Subcutaneous adipose tissue (tissue), 4 donors: ENCODE measurements around the gene C6orf47. TPM values are rescaled to one million over a fixed set of nuclear protein-coding genes. Genes with fewer than 3 reads are reported as not detected.

Experiments used
- total RNA-seq, 4 donors: library from RNA; depleted of rRNA; stranded (reverse); fragments of >200 nt; gene quantifications; one replicate each; pipeline ENCODE4 v1.1.0, GENCODE V29; 2016
- TF ChIP-seq, protein P1 (sequence below): fragments of 450-650 bp; IDR thresholded peaks from one replicate; pipeline ENCODE4 v1.5.1; 2016; ENCODE audit warnings: low read depth, mild to moderate bottlenecking, control low read depth, antibody characterized with exemption, moderate library complexity

Gene C6orf47
- total RNA-seq, 4 donors from 2014 or later, result 12.9 to 19.2 (median 15.7) TPM

DNA sequence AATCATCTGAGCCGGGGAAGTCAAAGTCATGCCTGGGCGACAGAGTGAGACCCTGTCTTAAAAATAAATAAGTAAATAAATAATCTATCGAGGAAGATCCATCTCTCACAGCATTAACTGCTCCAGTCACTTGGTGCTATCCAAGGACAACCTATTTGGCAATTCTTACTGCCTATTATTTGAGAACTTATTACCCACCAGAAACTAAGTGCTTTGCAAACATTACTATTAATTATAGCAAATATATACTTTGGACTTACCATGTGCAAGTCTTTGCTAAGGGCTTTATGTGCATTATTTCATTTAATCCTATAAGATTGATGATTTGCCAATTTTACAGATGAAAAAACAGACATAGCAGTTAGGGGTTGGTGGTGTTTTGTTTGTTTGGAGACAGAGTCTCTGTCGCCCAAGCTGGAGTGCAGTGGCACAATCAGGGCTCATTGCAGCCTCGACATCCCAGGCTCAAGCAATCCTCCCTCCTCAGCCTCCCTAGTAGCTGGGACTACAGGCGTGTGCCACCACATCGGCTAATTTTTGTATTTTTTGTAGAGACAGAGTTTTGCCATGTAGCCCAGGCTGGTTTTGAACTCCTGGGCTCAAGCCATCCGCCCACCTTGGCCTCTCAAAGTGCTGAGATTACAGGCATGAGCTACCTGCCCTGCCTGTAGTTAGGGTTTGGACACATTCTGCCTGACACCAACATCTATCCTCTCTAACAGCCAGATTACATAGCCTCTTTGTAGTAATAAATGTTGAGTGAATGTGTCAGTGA, 5.8 kb downstream of the C6orf47 start:
- TF ChIP-seq, protein P1, sequence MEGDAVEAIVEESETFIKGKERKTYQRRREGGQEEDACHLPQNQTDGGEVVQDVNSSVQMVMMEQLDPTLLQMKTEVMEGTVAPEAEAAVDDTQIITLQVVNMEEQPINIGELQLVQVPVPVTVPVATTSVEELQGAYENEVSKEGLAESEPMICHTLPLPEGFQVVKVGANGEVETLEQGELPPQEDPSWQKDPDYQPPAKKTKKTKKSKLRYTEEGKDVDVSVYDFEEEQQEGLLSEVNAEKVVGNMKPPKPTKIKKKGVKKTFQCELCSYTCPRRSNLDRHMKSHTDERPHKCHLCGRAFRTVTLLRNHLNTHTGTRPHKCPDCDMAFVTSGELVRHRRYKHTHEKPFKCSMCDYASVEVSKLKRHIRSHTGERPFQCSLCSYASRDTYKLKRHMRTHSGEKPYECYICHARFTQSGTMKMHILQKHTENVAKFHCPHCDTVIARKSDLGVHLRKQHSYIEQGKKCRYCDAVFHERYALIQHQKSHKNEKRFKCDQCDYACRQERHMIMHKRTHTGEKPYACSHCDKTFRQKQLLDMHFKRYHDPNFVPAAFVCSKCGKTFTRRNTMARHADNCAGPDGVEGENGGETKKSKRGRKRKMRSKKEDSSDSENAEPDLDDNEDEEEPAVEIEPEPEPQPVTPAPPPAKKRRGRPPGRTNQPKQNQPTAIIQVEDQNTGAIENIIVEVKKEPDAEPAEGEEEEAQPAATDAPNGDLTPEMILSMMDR, result no peak

DNA sequence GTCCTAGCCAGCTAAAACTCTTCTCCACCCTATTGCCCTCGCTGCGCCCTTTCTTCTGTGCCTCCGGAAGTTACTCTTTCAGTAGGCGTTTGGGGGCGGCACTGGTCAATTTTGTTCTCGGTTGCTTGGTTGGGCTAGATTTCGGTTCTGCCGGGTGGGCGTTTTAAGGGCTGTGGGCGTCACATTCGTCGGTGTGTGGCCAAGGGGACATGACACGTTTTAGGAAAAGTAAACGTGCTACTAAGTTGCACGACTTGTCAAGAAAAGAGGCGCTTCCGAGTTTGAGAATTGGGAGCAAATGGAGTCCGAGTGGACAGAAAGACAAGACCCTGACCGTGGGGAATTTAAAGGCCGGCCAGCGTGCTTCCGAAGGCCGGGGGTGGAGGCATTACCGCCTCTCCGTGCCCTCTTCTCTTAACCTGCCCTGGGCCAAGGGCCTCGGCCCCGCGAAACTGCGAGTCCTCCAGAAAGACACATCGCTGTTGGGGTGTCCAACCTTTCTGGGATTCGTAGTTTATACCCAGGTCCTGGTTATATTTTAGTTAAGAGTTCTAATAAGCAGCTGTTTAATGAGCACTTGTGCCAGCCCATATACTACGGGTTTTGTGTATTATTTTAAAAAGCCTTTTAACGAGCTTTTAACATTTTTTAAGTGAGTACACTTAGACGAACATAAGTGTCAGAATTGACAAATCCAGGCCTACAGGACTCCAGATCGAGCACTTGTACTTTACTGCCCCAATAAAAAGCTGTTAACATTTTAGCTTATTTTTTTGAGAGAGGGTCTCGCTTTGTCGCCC, 7.5 kb downstream of the C6orf47 start:
- TF ChIP-seq, protein P1, result no peak

DNA sequence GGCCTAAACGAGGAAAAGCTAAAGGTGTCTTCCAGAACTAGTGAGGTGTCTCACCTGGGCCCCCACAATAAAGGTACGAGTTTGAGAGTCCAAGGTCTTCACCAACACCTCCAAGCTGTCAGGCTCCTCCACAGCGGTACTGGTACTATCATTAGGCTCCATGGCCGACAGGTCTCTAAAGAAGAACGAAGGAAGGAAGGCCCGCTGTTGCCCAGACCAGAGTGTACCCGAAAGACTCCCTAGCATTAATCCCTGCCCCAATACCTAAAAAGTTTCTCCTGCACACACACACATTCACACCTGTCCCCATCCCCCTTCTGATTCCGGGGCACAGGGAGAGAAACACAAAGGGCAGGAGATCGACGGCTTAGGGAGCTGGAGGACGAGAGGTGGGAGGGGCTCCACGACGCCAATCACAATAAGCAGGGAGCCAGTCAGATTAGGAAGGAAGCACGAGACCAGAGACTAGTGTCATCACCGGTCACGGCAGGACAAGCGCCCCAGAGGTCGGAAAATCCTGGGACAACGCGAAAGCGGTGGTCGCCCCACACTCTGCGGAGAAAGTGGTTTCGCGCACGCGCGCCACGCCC, 8.9 kb downstream of the C6orf47 start:
- TF ChIP-seq, protein P1, result no peak

DNA sequence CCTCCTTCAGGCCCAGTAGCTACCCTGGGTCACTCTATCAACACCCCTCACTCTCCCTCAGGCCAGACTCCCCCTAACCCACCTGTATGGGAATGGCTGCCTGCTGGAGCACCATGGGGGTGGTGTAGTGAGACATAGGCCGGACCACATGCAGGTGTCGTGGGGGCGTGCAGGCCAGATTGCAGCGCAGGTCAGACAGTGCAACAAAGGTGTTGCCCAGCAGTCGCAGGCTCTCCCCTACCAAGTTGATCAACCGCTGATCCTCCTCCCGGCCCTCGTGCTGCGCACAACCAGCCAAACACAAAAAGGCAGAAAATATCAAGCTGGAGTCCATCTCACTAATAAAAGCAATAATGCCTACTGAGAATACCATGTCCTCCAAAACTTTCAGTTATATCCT, 15.3 kb downstream of the C6orf47 start:
- TF ChIP-seq, protein P1, result no peak

DNA sequence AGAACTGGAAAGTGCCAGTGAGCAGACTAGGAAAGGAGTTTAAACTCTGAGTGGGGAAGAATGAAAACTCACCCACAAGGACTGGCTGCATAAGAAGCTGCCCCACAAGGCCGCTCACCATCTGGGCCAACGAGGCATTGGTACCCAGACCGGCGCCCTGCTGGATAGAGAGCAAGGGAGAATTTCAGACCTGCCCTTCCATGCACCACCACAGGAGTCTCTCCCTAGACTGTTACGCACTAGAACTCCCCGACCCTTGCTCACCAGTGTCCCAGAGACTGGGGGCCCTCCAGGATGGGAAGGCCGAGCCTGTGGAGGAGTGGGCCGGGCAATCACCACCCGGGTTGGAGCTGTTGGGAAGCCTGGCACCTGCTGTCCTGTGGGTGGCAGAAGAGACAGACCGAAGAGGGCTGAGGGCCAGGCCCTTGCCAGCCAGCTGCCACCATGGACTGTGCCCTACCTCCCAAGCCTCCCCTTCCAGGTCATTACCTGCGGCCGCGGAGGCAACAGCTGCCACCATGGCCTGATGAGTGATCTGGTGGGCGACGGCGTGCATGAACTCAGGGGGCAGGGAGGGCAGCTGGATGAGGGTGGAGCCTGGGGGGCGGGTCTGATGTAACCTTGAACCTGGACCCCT, 16.6 kb downstream of the C6orf47 start:
- TF ChIP-seq, protein P1, result no peak

DNA sequence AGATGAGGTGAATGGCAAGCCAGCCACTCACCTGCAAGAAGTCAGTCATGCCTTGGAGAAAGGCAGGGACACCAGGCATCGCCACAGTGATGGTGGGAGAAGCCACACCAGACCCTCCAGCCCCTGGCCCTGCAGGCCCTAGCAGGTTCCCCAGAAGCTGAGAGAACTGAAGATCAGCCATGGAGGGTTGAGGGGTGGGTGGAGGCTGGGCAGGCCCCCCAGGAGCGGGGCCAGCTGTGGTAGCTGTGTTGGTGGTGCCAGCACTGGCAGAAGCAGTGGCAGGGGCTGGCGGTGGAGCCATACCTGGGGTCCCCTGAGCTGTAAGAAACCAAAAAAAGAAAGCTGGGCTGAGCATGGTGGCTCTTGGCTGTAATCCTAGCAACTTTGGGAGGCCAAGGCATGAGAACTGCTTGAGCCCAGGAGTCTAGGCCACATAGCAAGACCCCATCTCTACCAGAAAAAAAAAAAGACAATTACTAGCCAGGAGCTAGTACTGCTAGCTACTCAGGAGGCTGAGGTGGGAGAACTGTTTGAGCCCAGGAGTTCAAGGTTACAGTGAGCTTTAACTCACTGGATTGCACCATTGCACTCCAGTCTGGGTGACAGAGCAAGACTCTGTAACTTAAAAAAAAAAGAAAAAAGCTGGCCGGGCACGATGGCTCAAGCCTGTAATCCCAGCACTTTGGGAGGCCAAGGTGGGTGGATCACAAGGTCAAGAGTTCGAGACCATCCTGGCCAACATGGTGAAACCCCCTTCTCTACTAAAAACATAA, 17.6 kb downstream of the C6orf47 start:
- TF ChIP-seq, protein P1, result no peak
